Suppressor macrophage treated with lipopolysaccharide for 1 hour (primary cell): ENCODE data around the gene XPA.

Source experiments
- DNase-seq, 3 donors: peaks; one replicate each; pipeline ENCODE4 v3.0.0-alpha.2; 2020 to 2022

The XPA gene

GRCh38 chr9:97651646-97652045 lies 45.5 kb downstream of the XPA start:
- DNase-seq = peak in 1 of 3 donors; percentile 21

GRCh38 chr9:97647996-97648395 lies 49.1 kb downstream of the XPA start:
- no peak for DNase-seq

GRCh38 chr9:97645720-97646119 lies 51.4 kb downstream of the XPA start:
- DNase-seq = no peak

GRCh38 chr9:97640325-97640724 lies 56.8 kb downstream of the XPA start:
- no peak for DNase-seq

GRCh38 chr9:97638666-97639065 lies 58.5 kb downstream of the XPA start:
- peak; percentile 8 to 27 (median 17) for DNase-seq

GRCh38 chr9:97636903-97637302 lies 60.2 kb downstream of the XPA start:
- DNase-seq = no peak

GRCh38 chr9:97635026-97635425 lies 62.1 kb downstream of the XPA start:
- no peak for DNase-seq

- DNase-seq = peak in 1 of 3 donors; percentile 5
These were observed 63.2 kb downstream of the XPA start for GRCh38 chr9:97633859-97634490.

GRCh38 chr9:97632985-97633858 lies 63.9 kb downstream of the XPA start, which contains the start of the genes NCBP1 and TSTD2:
Gene NCBP1, plus strand, starts transcription at chr9:97633821. Its CDS starts 61 bp downstream, at chr9:97633882.
Gene TSTD2, minus strand, starts transcription at chr9:97633368. Its CDS starts 5,806 bp downstream, at chr9:97627562.
- peak; percentile 99 for DNase-seq

- DNase-seq = peak; percentile 76 to 82 (median 78)
These were observed 64.7 kb downstream of the XPA start for GRCh38 chr9:97632248-97632984.

GRCh38 chr9:97630591-97630990 lies 66.5 kb downstream of the XPA start:
- DNase-seq = peak; percentile 15 to 70 (median 69)

GRCh38 chr9:97629156-97629555 lies 68.0 kb downstream of the XPA start:
- DNase-seq = no peak

- DNase-seq = no peak
These were observed 68.5 kb downstream of the XPA start for GRCh38 chr9:97628668-97629067.

- DNase-seq = no peak
These were observed 69.5 kb downstream of the XPA start for GRCh38 chr9:97627624-97628023.

GRCh38 chr9:97625620-97626019 lies 71.5 kb downstream of the XPA start:
- DNase-seq = no peak
